ENCODE measurements around the gene ST6GALNAC6.
"Not testable (repeated sequence)": the region's sequence is repeated elsewhere in the genome, so short reads cannot be mapped to it uniquely, and the experiment has no call there.

The ST6GALNAC6 gene

GRCh38 chr9:127887792-127888191, 11.6 kb downstream of the ST6GALNAC6 start:
- DNase-seq = no peak

GRCh38 chr9:127886401-127886972, 12.9 kb downstream of the ST6GALNAC6 start:
- no peak for DNase-seq

DNA sequence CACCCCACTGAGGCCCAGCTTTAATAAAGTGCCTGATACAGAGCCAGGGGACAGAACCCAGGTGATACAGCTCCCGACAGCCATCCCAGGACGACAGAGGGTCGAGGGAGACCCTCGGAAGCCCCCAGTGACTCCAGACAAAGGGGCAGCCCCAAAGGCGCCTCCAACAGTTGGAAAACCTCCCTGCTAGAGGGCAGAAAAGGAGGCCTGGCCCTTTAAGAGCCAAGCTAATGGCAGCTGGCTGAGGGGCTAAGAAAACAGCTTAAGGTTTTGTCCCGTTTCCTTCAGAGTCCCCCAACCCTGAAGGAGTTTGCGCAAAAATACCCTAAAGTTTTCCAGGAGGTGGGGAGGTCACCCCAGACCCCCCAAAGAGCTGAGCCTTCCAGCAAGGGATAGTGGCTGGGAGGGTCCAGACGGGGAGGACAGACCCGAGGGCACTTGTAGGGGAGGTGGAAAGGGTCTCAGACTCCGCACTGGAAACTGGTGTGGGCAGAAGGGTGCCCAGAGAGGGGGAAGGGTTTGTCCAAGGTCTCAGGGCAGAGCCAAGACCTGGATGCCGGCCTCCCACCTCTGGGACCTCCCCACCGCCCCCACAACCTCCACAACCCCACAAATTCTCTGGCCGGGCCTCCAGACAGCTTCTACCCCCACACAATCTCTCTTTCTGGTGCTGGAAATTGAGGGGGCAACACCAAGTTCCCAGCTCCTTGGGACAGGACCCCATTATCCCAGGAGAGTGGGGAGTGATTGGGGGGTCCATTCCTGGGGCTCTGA, 13.7 kb downstream of the ST6GALNAC6 start:
- no peak for DNase-seq

GRCh38 chr9:127884976-127885490, 14.4 kb downstream of the ST6GALNAC6 start:
- no peak for DNase-seq

GRCh38 chr9:127884427-127884911, 14.9 kb downstream of the ST6GALNAC6 start:
- DNase-seq = no peak

DNA sequence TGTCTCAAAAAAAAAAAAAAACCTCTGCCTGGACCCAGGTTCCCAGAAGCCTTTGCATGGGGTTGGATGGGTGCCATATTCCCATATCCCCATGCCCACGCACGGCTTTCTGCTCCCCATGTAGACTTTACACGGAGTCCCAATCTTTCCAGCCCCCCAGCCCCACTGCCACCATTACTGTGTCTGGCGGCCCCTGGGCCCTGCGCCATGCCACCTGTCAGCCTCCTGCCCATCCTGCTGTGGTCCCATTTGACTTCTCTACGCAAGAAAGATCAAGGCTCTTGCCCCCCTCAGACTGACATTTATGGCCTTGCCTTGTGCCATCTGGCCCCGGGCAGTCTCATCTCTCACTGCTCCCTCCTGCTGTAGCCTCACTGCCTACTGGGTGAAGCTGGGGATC, 15.4 kb downstream of the ST6GALNAC6 start:
- no peak for DNase-seq

GRCh38 chr9:127881715-127882114, 17.7 kb downstream of the ST6GALNAC6 start:
- DNase-seq = not testable (repeated sequence)

DNA sequence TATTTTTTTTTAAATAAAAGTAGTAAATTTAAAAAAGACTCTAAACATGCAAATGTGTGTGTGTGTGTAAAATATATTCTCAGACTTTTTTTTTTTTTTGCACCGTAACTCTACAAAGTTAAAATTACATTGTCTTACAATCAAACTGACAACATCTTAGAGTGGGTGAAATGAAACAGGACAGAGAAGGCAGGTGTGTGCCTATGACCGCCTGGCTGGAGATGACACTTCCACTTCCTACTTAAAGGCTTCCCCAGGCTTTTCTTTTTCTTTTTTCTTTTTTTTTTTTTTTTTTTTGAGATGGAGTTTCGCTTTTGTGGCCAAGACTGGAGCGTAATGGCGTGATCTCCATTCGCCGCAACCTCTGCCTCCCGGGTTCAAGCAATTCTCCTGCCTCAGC, 19.3 kb downstream of the ST6GALNAC6 start:
- DNase-seq = no peak

DNA sequence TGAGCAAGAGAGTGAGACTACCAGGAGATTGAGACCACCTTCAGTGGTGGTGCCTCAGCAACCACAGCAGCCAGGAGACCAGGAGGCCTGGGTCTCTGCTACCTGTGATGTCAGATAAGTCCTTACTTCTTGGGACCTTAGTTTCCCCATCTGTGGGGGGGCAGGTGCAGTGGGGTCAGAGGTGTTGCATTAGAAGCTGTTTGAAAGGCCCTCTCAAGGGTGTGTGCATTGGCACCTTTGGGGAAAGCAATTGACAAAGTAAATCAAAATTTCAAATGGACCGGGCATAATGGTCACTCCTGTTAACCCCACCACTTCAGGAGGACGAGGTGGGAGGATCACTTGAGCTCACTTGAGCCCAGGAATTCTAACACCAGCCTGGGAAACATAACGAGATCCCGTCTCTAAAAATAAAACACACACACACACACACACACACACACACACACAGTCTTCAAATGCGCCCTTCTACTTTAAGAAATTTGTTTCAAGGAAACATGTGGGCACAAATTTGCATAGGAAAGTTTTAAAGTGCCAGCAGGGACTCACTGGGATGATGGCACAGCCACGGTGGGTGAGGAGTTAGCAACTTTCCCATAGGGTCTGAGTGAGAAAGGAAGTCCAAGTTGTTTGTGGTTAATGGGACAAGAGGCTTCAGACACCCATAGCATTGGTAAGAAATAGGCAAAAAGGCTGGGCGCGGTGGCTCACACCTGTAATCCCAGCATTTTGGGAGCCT, 20.6 kb downstream of the ST6GALNAC6 start:
- no peak for DNase-seq

- DNase-seq = no peak
Observed at GRCh38 chr9:127878001-127878651, 21.3 kb downstream of the ST6GALNAC6 start.

GRCh38 chr9:127877566-127877998, 21.8 kb downstream of the ST6GALNAC6 start, which contains the start of gene AK1:
AK1 (minus strand) TSS chr9:127877675; CDS start chr9:127874617, 3,058 bp downstream.
- DNase-seq = no peak

DNA sequence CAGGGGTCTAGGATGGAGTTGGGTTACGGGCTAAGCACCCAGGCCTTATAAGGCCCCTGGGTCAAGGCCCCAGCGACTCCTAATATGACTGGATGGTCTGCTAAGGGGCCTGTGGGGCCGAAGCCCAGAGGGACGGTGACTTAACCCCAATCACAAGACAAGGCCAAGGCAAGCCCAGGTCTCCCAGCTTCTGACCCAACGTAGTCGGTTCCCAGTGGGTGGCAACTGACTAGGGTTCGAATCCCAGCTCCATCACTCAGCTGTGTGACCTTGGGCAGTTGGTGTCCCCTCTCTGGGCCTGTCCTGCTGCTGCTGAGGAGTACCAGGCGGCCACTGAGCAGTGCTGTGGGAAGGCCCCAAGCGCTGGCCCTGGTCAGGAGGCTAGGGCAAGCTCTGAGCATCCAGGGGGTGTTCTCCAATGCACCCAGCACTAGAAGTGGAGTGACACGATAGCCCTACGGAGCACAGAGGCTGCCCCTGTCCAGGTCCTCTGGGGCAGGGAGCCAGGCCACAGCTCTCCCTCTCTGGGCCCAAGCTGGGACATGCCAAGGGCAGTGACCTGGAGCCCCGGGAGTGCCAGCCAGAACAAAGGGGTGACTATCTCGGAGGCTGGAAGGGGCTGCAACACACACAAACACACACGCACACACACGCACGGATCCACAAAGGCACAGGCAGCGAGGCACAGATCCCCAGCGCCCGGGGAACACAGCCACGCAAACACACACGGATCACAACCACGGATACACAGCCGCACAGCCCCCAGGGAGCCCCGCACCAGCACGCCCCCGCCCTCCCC, 22.4 kb downstream of the ST6GALNAC6 start:
- no peak for DNase-seq

- no peak for DNase-seq
Observed at GRCh38 chr9:127876026-127876763, 23.2 kb downstream of the ST6GALNAC6 start.

DNA sequence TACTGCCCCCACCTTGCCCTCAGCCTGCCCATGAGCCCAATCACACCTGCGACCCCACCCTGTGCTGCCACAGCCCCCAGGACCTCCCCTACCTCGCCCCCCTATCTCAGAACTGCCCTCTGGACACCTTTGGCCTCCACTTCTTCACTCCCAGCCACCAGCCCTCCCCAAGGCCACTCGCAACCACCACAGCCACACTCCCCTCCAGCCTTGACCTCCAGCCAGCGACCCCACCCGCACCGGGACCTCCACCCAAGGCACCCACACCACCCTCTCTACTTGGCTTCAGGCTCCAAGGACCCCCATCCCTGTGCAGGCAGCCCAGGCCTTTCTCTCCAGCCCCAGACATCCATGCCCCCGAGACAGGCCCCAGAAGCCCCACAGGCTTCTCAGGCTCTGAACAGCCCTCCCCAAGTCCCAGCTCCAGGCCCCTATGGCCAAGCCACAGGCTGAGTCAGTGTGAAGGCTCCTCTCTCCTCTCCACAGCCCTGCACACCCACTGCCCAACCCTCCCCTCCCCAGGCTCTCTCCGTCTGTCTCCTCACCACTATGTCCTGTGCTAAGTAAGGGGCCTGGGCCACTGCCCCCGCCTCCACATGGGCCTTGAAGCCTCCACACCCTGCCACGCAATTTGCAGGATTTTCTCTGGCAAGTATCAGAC, 24.0 kb downstream of the ST6GALNAC6 start:
- DNase-seq = no peak

GRCh38 chr9:127874301-127875221, 24.8 kb downstream of the ST6GALNAC6 start:
- no peak for DNase-seq

- DNase-seq = no peak
Observed at GRCh38 chr9:127873886-127874285, 25.5 kb downstream of the ST6GALNAC6 start.

DNA sequence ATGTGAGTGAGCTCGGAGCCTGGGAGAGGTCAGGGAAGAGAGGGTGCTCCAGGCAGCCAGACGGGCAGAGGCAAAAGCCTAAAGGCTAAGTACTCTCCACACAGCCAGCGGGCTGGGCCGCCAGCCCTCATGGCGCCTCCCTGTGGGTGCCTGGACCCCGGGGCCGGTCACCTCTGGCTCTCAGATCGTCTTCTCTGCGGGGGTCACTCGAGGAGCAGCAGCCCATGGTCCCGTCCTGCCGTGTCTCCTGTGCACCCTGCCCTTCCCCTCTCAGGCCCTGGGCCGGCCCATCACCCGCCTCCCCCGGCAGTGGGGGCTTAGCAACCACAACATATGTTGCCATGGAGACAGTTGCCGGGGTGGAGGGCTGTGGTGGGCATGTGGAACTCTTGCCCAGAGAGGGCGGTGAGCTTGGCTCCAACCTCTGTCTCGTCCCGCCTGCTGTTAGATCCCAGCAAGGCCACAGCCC, 26.1 kb downstream of the ST6GALNAC6 start:
- DNase-seq = no peak

GRCh38 chr9:127872369-127873222, 26.8 kb downstream of the ST6GALNAC6 start:
- no peak for DNase-seq
